HG03565 (cell line): ENCODE measurements around the gene UMPS.
"Not testable (repeated sequence)": the region's sequence is repeated elsewhere in the genome, so short reads cannot be mapped to it uniquely, and the experiment has no call there.

Experiments
- ATAC-seq: cut with Tn5 transposase; IDR thresholded peaks from one replicate; pipeline ENCODE4 v1.9.1; 2021; ENCODE audit warnings: mild to moderate bottlenecking, moderate library complexity; ENCODE audit not compliant: unreplicated experiment

Gene UMPS

GRCh38 chr3:124777762-124778470, 47.7 kb downstream of the UMPS start:
- no peak for ATAC-seq

- ATAC-seq = no peak
Measured at GRCh38 chr3:124779116-124779515, 48.9 kb downstream of the UMPS start.

DNA sequence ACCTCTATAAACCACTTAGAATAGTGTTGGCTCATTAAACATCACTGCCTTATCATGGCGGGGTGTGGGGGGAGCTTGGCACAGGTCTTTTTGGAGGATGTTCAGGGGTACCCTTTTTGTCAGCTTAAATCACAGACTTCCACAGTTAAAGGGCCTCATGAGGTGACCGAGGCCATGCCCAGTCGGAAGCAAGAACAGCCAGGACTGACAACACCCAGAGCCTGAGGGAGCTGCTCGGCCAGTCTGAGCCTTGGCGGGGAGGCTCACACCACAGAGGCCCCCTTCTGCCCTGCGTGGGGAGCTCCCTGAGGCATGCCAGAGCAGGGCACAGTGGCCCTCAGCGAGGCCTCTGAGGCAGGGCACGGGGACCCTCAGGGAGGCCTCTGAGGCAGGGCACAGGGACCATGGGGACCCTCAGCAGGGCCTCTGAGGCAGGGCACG, 49.5 kb downstream of the UMPS start:
- ATAC-seq = no peak

- no peak for ATAC-seq
Measured at GRCh38 chr3:124780356-124780755, 50.1 kb downstream of the UMPS start.

DNA sequence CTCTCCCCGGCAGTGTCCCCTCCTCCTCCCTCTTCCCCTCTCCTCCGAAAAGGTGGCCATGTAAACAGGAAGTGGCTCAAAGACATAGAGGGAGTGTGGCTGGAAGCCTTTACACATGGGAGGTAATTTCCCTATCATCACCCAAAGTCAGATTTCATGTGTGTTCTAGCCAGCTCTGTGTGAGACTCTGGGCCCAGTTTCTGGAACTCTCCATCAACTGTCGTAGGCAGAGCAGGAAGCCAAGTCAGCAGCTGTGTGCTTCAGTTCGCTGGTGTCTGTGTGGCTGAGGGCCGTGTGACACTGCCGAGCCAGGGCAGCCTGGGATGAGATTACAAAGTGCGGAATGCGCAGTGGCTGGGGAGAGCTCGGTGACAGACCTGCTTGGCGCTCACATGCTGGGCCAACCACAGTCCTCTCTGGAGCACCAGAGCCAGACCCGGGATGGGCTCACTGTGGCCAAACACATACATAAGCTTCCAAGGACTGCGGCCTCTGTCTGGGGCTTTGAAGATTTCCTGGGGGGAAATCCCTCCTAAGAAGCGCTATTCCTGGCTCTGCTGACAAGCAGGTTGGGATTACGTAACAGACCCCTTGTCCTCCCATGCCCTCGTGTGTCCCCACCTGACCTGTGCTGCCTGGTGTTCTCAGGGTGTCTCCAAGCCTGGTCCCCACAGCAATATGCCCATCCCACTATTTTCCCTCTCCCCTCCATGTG, 50.7 kb downstream of the UMPS start:
- ATAC-seq = no peak

DNA sequence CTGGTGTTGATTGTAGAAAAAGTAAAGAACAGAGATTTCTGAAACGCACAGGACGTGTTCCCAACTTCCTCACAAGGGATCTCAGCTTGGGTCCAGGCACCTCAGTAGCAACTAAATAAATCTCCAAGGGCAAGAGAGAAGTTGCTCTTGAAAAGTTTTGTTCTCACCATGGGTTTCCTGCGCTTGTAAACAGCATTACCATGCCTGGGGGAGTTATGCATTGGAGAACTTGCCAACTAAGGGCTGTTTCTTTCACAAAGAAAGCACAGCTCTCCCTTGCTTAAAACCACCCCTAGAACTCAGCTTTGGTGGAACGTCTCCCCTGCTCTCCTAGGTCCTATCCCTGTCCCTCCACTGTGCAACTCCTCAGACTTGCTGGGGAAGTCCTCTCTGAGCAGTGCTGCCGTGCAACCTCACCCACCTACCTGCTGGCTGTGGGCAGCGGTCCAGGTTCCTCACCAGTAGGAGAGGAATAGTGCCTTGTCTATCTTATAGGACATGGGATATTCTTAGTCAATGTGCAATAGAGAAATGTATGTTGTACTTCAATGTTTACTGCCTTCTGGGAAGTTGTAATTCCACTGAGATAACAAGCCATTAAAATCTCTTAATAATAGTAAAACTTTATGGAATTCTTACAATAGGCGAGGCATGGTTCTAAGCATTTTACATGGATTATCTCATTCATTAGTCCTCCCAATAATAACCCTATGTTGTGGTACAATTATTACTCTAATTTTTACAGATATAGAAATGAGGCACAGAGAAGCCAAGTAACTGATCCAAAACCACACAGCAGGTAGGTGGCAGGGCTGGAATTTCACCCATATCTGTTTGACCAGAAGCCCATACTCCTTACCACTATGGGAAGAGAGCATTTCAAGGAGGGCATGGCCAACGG, 51.5 kb downstream of the UMPS start:
- ATAC-seq = no peak

DNA sequence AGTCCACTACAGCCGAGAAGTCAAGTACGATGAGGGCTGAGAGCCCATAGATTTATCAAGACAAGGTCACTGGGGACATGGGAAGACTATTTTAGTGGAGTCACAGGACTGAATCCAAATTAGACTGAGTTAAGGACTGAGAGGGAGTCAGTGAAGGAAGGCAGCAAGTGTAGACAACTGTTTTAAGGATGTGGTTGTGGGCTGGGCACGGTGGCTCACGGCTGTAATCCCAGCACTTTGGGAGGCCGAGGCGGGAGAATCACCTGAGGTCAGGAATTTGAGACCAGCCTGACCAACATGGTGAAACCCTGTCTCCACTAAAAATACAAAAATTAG, 52.1 kb downstream of the UMPS start:
- ATAC-seq = not testable (repeated sequence)

- no peak for ATAC-seq
Measured at GRCh38 chr3:124783696-124784095, 53.4 kb downstream of the UMPS start.

DNA sequence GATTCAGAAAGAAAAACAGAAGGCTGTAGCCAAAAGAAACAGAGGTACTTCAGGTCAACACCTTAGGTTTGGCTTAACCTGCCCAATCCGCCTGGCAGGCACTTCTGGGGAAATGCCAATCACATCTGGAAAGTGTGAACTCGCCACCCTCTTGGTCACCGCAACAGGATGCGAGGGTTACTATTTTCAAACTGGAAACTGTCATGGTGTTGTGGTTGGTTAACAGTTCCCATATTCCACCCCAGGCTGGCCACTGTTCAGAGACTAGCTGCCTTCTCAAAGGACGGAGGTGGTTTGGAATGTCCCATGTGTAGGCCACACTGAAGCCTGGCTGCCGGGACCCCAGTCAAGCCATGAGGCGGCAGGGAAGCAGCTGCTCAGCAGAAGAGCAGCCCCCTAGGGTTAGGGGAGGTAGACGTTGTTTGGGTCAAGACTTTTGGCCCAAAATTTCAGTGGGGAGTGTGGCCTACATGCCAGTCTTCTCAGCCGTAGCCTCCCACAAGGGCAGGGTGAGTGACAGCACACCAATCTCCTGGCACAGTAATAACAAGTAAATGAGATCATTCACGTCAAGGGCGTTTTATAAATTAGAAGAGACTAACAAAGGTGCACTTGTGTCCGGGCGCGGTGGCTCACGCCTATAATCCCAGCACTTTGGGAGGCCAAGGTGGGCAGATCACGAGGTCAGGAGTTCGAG, 54.6 kb downstream of the UMPS start:
- ATAC-seq = no peak

DNA sequence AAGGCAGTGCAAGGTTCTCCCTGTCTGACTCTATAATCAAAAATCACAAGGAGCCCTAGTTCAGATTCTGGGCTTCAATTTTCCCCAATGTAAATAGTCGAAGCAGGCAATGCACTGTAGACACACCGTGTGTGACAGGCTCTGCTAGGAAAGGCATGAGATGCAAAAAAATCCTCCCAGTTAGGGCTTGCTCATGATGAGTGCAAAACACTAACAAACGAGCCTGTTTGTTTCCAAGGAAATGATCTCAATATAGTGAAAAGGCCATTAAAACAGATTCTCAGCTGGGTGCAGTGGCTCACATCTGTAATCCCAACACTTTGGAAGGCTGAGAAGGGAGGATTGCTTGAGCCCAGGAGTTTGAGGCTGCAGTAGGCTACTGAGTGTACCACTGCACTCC, 55.7 kb downstream of the UMPS start:
- no peak for ATAC-seq

- no peak for ATAC-seq
Measured at GRCh38 chr3:124786511-124787241, 56.4 kb downstream of the UMPS start.

GRCh38 chr3:124787476-124788195, 57.4 kb downstream of the UMPS start:
- no peak for ATAC-seq

- no peak for ATAC-seq
Measured at GRCh38 chr3:124788254-124788745, 58.0 kb downstream of the UMPS start.

- ATAC-seq = not testable (repeated sequence)
Measured at GRCh38 chr3:124789103-124789502, 58.9 kb downstream of the UMPS start.

- ATAC-seq = no peak
Measured at GRCh38 chr3:124791142-124791541, 60.9 kb downstream of the UMPS start.

GRCh38 chr3:124791639-124792151, 61.4 kb downstream of the UMPS start:
- no peak for ATAC-seq

DNA sequence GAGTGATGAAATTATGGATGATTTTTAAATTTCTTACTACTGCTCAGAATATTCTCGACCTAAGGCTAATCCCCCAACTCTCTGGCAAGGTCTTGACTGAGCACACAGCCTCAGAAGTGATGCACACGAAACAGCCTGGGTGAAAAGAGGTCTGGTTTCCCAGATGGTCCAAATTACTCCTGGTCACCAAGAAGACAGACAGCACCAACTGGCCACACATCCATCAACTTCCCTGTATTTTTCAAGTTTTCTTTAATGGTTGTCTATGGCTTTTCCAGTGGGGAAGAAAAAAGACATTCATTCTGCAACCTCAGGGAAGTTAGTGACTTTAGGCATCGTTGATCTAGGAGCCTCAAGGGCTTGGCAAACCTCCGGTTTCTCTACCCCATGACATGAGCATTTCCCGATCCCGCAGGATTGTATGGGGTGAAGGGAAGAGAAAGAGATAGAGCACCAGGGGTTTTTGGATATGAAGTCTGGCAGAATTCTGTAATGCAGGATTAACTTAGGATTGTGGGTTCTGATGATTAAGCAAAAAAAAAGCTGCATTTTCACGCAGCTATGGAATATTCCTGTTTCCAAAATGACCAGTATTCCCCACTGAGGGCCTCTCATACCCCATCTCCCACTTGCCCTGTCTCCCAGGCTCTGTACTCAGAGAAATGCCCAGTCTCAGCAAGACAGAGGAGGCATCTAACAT, 62.2 kb downstream of the UMPS start:
- ATAC-seq = no peak

- no peak for ATAC-seq
Measured at GRCh38 chr3:124793054-124793739, 62.9 kb downstream of the UMPS start.
